Stimulated activated CD8-positive, alpha-beta memory T cell treated with anti-CD3 and anti-CD28 coated beads, Interleukin-7, amount 100 ng/mL, for 48 hours (primary cell): ENCODE measurements around the gene HACL1.
A peak's percentile ranks its signal among the peaks of the same experiment; 100 is the strongest.

Source experiments
- DNase-seq, 2 donors: peaks; one replicate each; pipeline ENCODE4 v3.0.0-alpha.2; 2020; ENCODE audit warnings: low read depth in 1 of 2; ENCODE audit errors: extremely low read depth in 1 of 2

Gene HACL1

GRCh38 chr3:15601399-15602145 lies at the start of gene HACL1, which contains the start of gene BTD:
HACL1 (minus strand) TSS chr3:15601569; CDS start chr3:15601463, 106 bp downstream.
BTD (plus strand) TSS chr3:15601745; CDS start chr3:15635440, 33,695 bp downstream.
- DNase-seq = peak; percentile 98

GRCh38 chr3:15649858-15650257 lies 48.5 kb upstream of the HACL1 start:
- no peak for DNase-seq

- no peak for DNase-seq
These were observed 48.0 kb upstream of the HACL1 start for GRCh38 chr3:15649341-15649740.

GRCh38 chr3:15647611-15648167 lies 46.3 kb upstream of the HACL1 start:
- DNase-seq = peak in 1 of 2 donors; percentile 65

GRCh38 chr3:15646851-15647511 lies 45.6 kb upstream of the HACL1 start:
- DNase-seq = no peak

GRCh38 chr3:15645740-15646501 lies 44.6 kb upstream of the HACL1 start:
- no peak for DNase-seq

- no peak for DNase-seq
These were observed 43.9 kb upstream of the HACL1 start for GRCh38 chr3:15645246-15645645.

GRCh38 chr3:15638891-15639262 lies 37.5 kb upstream of the HACL1 start:
- no peak for DNase-seq

- no peak for DNase-seq
These were observed 37.0 kb upstream of the HACL1 start for GRCh38 chr3:15638193-15638890.

- DNase-seq = no peak
These were observed 36.0 kb upstream of the HACL1 start for GRCh38 chr3:15637131-15637951.

GRCh38 chr3:15636028-15636709 lies 34.8 kb upstream of the HACL1 start:
- DNase-seq = peak in 1 of 2 donors; percentile 39

- DNase-seq = no peak
These were observed 33.8 kb upstream of the HACL1 start for GRCh38 chr3:15635121-15635661.

GRCh38 chr3:15634671-15635070 lies 33.3 kb upstream of the HACL1 start:
- DNase-seq = no peak

GRCh38 chr3:15633766-15634598 lies 32.6 kb upstream of the HACL1 start:
- no peak for DNase-seq

GRCh38 chr3:15633159-15633558 lies 31.8 kb upstream of the HACL1 start:
- no peak for DNase-seq

GRCh38 chr3:15632212-15632580 lies 30.8 kb upstream of the HACL1 start:
- DNase-seq = no peak

- no peak for DNase-seq
These were observed 30.2 kb upstream of the HACL1 start for GRCh38 chr3:15631426-15632211.
